GM21737 (cell line): ENCODE data around the gene CHST3.
"Not testable (repeated sequence)": the region's sequence is repeated elsewhere in the genome, so short reads cannot be mapped to it uniquely, and the experiment has no call there.

Experiments used
- ATAC-seq: cut with Tn5 transposase; IDR thresholded peaks from one replicate; pipeline ENCODE4 v1.9.1; 2021; ENCODE audit warnings: mild to moderate bottlenecking, moderate library complexity; ENCODE audit not compliant: unreplicated experiment

CHST3 gene

GRCh38 chr10:72026278-72027111, 62.3 kb downstream of the CHST3 start:
- ATAC-seq = no peak

- no peak for ATAC-seq
Observed at GRCh38 chr10:72027498-72027897, 63.3 kb downstream of the CHST3 start.

- no peak for ATAC-seq
Observed at GRCh38 chr10:72029414-72029813, 65.2 kb downstream of the CHST3 start.

GRCh38 chr10:72030762-72031543, 66.8 kb downstream of the CHST3 start:
- no peak for ATAC-seq

- no peak for ATAC-seq
Observed at GRCh38 chr10:72031706-72032105, 67.5 kb downstream of the CHST3 start.

- not testable (repeated sequence) for ATAC-seq
Observed at GRCh38 chr10:72032409-72033162, 68.4 kb downstream of the CHST3 start.

GRCh38 chr10:72034040-72034499, 69.9 kb downstream of the CHST3 start:
- no peak for ATAC-seq

- no peak for ATAC-seq
Observed at GRCh38 chr10:72034761-72035160, 70.6 kb downstream of the CHST3 start.

- ATAC-seq = no peak
Observed at GRCh38 chr10:72035252-72035887, 71.2 kb downstream of the CHST3 start.

GRCh38 chr10:72037266-72037665, 73.1 kb downstream of the CHST3 start:
- ATAC-seq = no peak

- no peak for ATAC-seq
Observed at GRCh38 chr10:72037811-72038210, 73.6 kb downstream of the CHST3 start.

- ATAC-seq = no peak
Observed at GRCh38 chr10:72038458-72039001, 74.3 kb downstream of the CHST3 start.

GRCh38 chr10:72039377-72039776, 75.2 kb downstream of the CHST3 start:
- no peak for ATAC-seq

GRCh38 chr10:72041491-72041890, 77.3 kb downstream of the CHST3 start:
- ATAC-seq = no peak

GRCh38 chr10:72043016-72043834, 79.0 kb downstream of the CHST3 start:
- ATAC-seq = no peak

- ATAC-seq = no peak
Observed at GRCh38 chr10:72044417-72045041, 80.3 kb downstream of the CHST3 start.

GRCh38 chr10:72045586-72045985, 81.4 kb downstream of the CHST3 start:
- no peak for ATAC-seq

GRCh38 chr10:72048450-72049124, 84.4 kb downstream of the CHST3 start:
- no peak for ATAC-seq

- ATAC-seq = no peak
Observed at GRCh38 chr10:72049472-72049871, 85.3 kb downstream of the CHST3 start.
